SKM-1 (cell line): Measurements from ENCODE around the gene GARIN6.
"Not testable (repeated sequence)": the region's sequence is repeated elsewhere in the genome, so short reads cannot be mapped to it uniquely, and the experiment has no call there.

ENCODE experiments used
- DNase-seq: peaks from one replicate; lab custom pipeline; 2025; ENCODE audit not compliant: unreplicated experiment; lab: John Stamatoyannopoulos, UW

Gene GARIN6

DNA sequence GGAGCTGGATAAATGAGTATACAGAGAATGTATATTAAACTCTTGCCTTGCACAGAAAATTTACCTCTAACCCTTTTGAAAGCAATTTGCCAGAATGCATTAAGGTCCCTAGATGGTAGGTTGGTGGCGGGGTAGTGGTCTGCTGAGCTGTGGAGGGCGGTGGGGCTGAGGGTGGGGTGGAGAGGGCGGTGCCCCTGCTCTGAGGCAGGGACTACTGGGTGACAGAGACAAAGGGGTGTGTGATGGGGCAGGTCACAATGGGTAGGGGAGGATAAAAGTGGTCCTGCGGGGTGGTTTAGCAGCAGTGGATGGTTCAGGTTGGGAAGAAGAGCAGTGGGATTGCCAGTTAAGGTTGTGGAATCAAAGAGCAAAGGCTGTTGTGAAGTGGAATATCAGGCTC, at the start of gene GARIN6:
TSS of gene GARIN6 (plus strand) at position 301 of the 400 bp plus-strand sequence. CDS start 422 bp downstream, outside the sequence.
- no peak for DNase-seq

GRCh38 chr12:99598785-99599184, 48.8 kb upstream of the GARIN6 start:
- DNase-seq, result no peak

- no peak for DNase-seq
Observed at GRCh38 chr12:99600388-99600787, 47.2 kb upstream of the GARIN6 start.

GRCh38 chr12:99609455-99610181, 37.9 kb upstream of the GARIN6 start:
- DNase-seq, result no peak

- no peak for DNase-seq
Observed at GRCh38 chr12:99611117-99611516, 36.4 kb upstream of the GARIN6 start.

DNA sequence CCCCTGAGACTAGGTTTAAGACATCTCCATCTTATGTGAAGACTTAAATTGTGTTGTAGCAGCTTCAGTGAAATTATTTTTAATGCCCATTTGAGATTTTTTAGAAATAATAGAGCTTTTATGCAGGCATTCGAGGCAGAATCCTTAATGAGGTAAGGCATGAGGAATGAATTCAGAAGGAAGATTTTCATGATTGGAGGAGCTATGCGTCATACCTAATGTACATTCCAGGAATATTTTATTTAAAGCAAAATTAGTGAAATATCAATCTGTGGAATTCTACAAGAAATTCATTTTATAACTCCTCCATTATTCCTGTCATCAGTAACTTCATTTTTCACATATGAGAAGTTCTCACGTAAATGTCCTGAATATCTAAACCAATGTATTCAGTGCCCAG, 36.0 kb upstream of the GARIN6 start:
- no peak for DNase-seq

- DNase-seq, result no peak
Observed at GRCh38 chr12:99618657-99619056, 28.9 kb upstream of the GARIN6 start.

DNA sequence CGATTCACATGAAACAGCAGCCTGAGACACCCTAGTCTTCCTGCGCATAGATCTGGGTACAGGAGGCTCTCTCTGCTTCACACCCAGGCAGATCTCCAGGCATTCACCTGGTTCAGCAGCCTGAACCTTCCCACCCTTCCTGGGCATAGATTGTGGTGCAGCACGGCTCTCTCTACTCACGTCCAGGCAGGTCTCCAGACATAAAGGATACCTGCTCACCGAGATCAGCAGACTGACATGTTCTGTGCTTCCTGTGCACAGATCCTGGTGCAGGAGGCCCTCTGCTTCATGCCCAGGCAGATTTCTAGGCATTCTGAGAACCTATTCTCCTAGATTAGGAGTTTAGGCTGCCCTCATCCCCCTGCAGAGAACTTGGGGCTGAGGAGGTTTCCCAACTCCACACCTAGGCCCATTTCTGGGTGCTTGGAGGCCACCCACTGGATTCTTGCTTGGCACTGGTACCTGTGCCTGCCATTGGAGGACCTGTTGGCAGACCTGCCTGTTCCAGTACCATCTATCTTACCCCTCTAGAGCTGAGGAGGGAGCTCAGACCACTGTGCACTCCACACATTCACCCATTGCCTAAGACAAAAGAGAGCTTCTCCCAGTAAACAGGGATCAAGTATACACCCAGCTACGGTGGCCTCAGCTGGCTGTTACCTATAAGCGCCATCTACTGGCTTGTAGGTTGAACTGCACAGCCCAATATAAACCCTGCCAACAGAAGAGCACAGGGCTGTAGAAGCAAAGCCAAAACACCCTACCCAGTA, 28.0 kb upstream of the GARIN6 start:
- no peak for DNase-seq

DNA sequence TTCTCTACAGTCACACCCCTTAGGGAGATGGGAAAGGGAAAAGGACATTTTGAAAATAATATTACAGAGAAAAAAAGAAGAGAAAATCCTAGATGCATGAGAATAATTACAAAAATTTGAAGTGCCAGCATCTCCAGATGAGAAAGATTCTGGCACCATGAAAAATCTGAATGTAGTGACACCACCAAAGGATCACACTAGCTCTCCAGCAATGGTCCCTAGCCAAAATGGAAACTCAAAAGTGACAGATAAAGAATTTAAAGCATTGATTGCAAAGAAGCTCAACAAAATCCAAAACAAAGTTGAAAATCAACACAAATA, 27.4 kb upstream of the GARIN6 start:
- no peak for DNase-seq

DNA sequence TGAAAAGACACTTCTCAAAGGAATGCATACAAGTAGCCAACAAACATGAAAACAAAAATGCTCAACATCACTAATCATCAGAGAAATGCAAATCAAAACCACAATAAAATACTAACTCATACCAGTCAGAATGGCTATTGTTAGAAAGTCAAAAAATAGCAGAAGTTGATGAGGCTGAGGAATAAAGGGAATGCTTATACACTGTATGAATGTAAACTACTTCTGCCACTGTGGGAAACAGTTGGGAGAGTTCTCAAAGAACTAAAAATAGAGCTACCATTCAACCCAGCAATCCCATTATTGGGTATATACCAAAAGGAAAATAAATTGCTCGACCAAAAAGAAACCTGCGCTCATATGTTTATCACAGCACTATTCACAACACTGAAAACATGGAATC, 23.0 kb upstream of the GARIN6 start:
- DNase-seq, result not testable (repeated sequence)

GRCh38 chr12:99627459-99627858, 20.1 kb upstream of the GARIN6 start:
- no peak for DNase-seq

DNA sequence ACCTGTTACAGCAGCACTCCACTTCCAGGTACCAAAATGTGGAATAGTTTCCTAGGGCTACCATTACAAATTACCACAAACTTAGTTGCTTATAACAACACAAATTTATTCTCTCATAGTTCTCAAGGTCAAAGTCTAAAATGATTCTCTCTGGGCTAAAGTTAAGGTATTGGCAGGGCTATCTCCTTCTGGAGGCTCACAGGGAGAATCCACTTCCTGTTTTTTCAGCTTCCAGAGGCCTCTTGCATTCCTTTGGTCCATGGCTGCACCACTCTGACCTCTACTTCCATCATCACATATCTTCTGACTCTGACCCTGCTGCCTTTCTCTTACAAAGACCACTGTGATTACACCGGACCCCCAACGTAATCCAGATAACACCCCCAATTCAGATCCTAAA, 2.9 kb upstream of the GARIN6 start:
- DNase-seq, result no peak

DNA sequence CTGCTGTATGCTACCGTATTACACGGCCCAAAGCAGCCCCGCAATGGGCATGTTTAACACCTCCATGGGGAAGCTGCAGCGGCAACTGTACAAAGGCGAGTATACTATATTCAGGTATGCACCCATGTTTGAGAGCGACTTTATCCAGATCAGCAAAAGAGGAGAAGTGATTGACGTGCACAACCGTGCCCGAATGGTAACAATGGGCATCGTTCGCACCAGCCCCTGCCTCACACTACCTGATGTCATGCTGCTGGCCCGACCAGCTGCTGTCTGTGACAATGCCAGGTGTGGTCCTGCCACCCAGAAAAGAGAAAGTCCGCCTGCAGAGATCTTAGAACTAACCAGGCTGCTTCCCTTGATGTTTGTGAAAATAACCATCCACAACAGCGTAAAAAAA, 630 bp downstream of the GARIN6 start:
- no peak for DNase-seq

- no peak for DNase-seq
Observed at GRCh38 chr12:99649551-99649950, 2.0 kb downstream of the GARIN6 start.

- no peak for DNase-seq
Observed at GRCh38 chr12:99658671-99659349, 11.3 kb downstream of the GARIN6 start.

DNA sequence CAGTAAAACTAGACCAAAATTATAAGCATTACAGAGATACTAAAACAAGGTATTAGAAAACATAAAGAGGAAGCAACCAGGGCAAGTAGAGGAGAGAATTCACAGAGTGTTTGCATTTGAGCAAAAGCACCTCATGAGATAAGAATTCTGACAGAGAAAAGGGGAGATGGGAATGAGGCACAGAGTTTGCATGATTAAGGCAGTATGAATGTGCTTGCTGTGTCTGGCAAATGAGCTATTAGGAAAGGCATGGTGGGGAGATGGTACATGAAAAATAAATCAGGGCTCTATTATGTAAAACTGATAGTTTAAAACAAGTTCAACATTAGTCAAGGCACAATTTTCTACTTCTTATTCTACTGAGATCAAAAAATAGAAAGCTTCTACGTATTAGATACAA, 23.1 kb downstream of the GARIN6 start:
- no peak for DNase-seq

GRCh38 chr12:99680276-99680675, 32.7 kb downstream of the GARIN6 start:
- no peak for DNase-seq

DNA sequence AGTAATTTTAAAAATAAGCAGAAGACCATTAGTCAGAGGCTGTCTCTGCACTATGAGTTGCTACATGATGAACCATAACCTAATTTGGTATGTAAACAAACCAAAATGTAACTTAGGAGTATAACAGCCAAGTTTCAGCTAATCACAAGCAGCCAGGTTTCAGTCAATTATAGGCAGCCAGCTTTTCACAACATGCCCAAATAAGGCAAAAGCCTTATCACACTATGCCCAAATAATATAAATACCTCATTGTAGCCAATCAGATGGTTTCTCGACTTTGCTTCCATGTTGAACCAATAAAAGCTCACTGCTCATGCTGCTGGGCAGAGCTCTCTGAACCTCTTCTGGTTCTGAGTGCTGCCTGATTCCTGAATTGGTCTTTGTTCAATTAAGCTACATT, 38.6 kb downstream of the GARIN6 start:
- DNase-seq, result no peak

GRCh38 chr12:99695050-99695449, 47.5 kb downstream of the GARIN6 start:
- DNase-seq, result no peak
